ENCODE results near the gene OXSR1. TPM values are rescaled to one million over a fixed set of nuclear protein-coding genes. Genes with fewer than 3 reads are reported as not detected.

OXSR1 gene
- total RNA-seq, 4 donors from 2014 or later, result 37.9 to 50.0 (median 43.2) TPM

GRCh38 chr3:38274864-38275649 is 109.7 kb downstream of the OXSR1 start:
- DNase-seq (no peak), ATAC-seq (no peak)
- intact Hi-C loops (cut with DNase I; ENCODE audit: low total_unique reads), result no loop called here
- TF ChIP-seq, protein P1, sequence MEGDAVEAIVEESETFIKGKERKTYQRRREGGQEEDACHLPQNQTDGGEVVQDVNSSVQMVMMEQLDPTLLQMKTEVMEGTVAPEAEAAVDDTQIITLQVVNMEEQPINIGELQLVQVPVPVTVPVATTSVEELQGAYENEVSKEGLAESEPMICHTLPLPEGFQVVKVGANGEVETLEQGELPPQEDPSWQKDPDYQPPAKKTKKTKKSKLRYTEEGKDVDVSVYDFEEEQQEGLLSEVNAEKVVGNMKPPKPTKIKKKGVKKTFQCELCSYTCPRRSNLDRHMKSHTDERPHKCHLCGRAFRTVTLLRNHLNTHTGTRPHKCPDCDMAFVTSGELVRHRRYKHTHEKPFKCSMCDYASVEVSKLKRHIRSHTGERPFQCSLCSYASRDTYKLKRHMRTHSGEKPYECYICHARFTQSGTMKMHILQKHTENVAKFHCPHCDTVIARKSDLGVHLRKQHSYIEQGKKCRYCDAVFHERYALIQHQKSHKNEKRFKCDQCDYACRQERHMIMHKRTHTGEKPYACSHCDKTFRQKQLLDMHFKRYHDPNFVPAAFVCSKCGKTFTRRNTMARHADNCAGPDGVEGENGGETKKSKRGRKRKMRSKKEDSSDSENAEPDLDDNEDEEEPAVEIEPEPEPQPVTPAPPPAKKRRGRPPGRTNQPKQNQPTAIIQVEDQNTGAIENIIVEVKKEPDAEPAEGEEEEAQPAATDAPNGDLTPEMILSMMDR (IDR thresholded peaks at IDR 0.05 in 4 of 5, conservative IDR thresholded peaks at IDR 0.05 in 1 of 5), result no peak
- no peak for TF ChIP-seq POLR2A (IDR thresholded peaks at IDR 0.05)
- in situ Hi-C loops (cut with MboI; ENCODE audit: low sequenced_read_pairs in 4 of 4), result no loop called here
- peaks cover 0 to 15% of the 10 kb centered on the region in 2 donors for H3K36me3 ChIP-seq
- no peaks in the 10 kb centered on the region for H3K27me3 ChIP-seq
- H3K27ac ChIP-seq, result no peak overlapping the region
- no peaks in the 10 kb centered on the region for H3K4me1 ChIP-seq
- H3K9me3 ChIP-seq, result no peaks in the 10 kb centered on the region
- H3K4me3 ChIP-seq, result no peak overlapping the region

- H3K9me3 ChIP-seq, result no peaks in the 10 kb centered on the region
- H3K27ac ChIP-seq, result no peak overlapping the region
- ATAC-seq (no peak), DNase-seq (no peak)
- peaks cover 0 to 15% of the 10 kb centered on the region in 2 donors for H3K36me3 ChIP-seq
- TF ChIP-seq, protein P1 (IDR thresholded peaks at IDR 0.05 in 4 of 5, conservative IDR thresholded peaks at IDR 0.05 in 1 of 5), result no peak
- TF ChIP-seq POLR2A (IDR thresholded peaks at IDR 0.05), result no peak
- in situ Hi-C loops (cut with MboI; ENCODE audit: low sequenced_read_pairs in 4 of 4) (no loop called here), intact Hi-C loops (cut with DNase I; ENCODE audit: low total_unique reads) (no loop called here)
- no peaks in the 10 kb centered on the region for H3K4me1 ChIP-seq
- H3K27me3 ChIP-seq, result no peaks in the 10 kb centered on the region
- no peak overlapping the region for H3K4me3 ChIP-seq
Measured at GRCh38 chr3:38275658-38276057, 110.3 kb downstream of the OXSR1 start.

DNA sequence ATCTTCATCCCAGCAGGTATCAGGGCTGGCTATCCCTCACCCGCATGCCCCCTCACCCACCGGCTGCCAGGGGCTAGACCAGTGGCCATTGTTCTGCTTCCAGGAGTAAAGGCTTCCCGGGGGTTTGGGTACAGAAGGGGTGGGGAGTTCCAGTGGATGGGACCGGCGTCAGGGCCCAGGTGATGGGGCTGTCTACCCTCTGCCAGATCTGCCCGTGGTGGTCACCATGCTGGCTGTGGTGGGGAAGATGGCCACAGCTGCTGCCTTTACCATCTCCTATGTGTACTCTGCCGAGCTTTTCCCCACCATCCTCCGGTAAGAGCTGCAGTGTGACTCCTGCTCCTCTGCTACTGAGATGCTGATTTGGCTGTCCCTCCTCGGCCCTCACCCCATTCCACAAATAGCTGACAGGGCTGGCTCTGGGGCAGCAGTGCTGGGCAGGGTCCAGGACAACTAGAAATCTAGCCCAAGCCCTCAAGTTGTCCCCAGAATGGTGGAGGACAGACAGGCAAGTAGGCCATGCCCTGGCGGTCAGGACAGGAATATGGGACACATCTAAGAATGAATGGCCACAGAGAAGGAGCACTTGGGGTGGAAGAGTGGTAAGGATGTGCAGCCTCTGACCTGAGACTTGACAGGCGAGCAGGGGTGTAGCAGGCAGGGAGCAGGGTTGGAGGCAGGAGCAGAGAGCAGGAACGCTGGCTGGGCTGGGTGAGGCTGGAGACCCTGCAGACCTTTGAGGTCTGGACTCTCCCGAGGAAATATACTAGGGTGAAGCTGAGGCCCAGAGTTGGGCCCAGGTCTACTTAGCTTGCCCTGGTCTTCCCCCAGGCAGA is 111.0 kb downstream of the OXSR1 start:
- in situ Hi-C loops (cut with MboI; ENCODE audit: low sequenced_read_pairs in 4 of 4) (no loop called here), intact Hi-C loops (cut with DNase I; ENCODE audit: low total_unique reads) (no loop called here)
- ATAC-seq, result no peak
- no peak for TF ChIP-seq POLR2A (IDR thresholded peaks at IDR 0.05)
- TF ChIP-seq, protein P1 (IDR thresholded peaks at IDR 0.05 in 4 of 5, conservative IDR thresholded peaks at IDR 0.05 in 1 of 5), result no peak
- no peaks in the 10 kb centered on the region for H3K27me3 ChIP-seq
- H3K4me3 ChIP-seq, result no peak overlapping the region
- DNase-seq, result no peak
- H3K4me1 ChIP-seq, result no peaks in the 10 kb centered on the region
- no peaks in the 10 kb centered on the region for H3K9me3 ChIP-seq
- no peak overlapping the region for H3K27ac ChIP-seq
- H3K36me3 ChIP-seq, result peaks cover 0 to 15% of the 10 kb centered on the region in 2 donors

DNA sequence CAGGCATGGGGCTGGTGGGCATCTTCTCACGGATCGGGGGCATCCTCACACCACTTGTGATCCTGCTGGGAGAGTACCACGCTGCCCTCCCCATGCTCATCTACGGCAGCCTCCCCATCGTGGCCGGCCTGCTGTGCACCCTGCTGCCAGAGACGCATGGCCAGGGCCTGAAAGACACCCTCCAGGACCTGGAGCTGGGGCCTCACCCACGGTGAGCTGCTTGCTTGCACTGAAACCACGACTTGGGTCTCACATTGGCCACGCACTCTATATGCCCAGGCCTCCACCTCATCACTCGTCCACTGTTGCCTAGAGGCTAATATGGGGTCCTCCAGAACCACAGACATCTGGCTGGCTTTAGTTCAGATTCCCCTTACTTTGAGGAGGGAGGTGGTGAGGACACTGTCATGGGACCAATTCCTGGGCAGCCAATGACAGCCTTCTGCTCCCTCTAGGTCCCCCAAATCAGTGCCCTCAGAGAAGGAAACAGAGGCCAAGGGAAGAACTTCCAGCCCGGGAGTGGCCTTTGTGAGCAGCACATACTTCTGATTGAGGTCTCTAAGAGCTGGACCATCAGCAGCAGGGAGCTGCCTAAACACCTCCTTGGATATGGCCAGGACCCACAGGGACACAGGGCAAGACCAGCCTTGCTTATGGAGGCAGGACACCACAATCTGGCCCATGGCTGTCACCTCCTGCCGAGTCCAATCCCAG is 111.7 kb downstream of the OXSR1 start:
- intact Hi-C loops (cut with DNase I; ENCODE audit: low total_unique reads), result no loop called here

More for the DNA sequence above, 111.7 kb downstream of the OXSR1 start:
- Histone ChIP-seq H3K36me3 (peaks cover 0 to 15% of the 10 kb centered on the region in 2 donors), H3K9me3 (no peaks in the 10 kb centered on the region), H3K4me3 (no peak overlapping the region), H3K27ac (no peak overlapping the region), H3K27me3 (no peaks in the 10 kb centered on the region), H3K4me1 (no peaks in the 10 kb centered on the region)
- no peak for DNase-seq
- in situ Hi-C loops (cut with MboI; ENCODE audit: low sequenced_read_pairs in 4 of 4), result no loop called here
- TF ChIP-seq, protein P1 (IDR thresholded peaks at IDR 0.05 in 4 of 5, conservative IDR thresholded peaks at IDR 0.05 in 1 of 5), result no peak
- TF ChIP-seq POLR2A (IDR thresholded peaks at IDR 0.05), result no peak
- ATAC-seq, result no peak
